B cell (primary cell): ENCODE results near the gene MR1. TPM values are rescaled to one million over a fixed set of nuclear protein-coding genes. Genes with fewer than 3 reads are reported as not detected.

Experiments
- ATAC-seq: fragments of 200-7000 bp; cut with Tn5 transposase; one replicate; pipeline ENCODE4 v1.10.0; 2021; ENCODE audit warnings: low read depth, mild to moderate bottlenecking, moderate number of reproducible peaks, moderate library complexity
- CTCF ChIA-PET: fragments of 350-600 bp; sonication (Branson Sonifier 250); formaldehyde crosslinking; loops from one replicate; lab custom pipeline; 2021; ENCODE audit warnings: antibody characterized with exemption, inconsistent platforms; lab: Charles Lee
- POLR2A ChIA-PET: fragments of 350-600 bp; sonication (Branson Sonifier 250); formaldehyde crosslinking; loops from one replicate; lab custom pipeline; 2021; ENCODE audit warnings: antibody characterized with exemption; lab: Charles Lee
- DNase-seq: peaks from one replicate; pipeline ENCODE4 v3.0.0; 2013
- H2AFZ ChIP-seq: 2 replicates; pipeline ENCODE4 v1.6.1; 2012; ENCODE audit warnings: mild to moderate bottlenecking, low read depth, low read length; ENCODE audit not compliant: insufficient read depth, poor library complexity, severe bottlenecking
- H3K27ac ChIP-seq, 2 donors: 1 replicate in 1 of 2; 2 replicates in 1 of 2; pipeline ENCODE4 v1.5.1; 2012 to 2013; ENCODE audit warnings: low read length in 2 of 2, mild to moderate bottlenecking in 2 of 2, moderate library complexity in 1 of 2
- H3K27me3 ChIP-seq, 4 experiments: fragments of 200-600 bp in 1 of 4; sonication (generic) in 1 of 4; replicated peaks in 1 of 4; 1 replicate in 2 of 4; 2 replicates in 2 of 4; pipeline versions ENCODE4 v1.6.1 to v1.7.0; 2013 to 2016; ENCODE audit warnings: low read length in 3 of 4, mild to moderate bottlenecking in 2 of 4, mixed read lengths in 1 of 4, moderate library complexity in 1 of 4; ENCODE audit not compliant: insufficient read depth in 4 of 4, control insufficient read depth in 3 of 4; ENCODE audit errors: control extremely low read depth in 1 of 4
- H3K36me3 ChIP-seq, 2 experiments: replicated peaks in 1 of 2; 1 replicate in 1 of 2; 2 replicates in 1 of 2; pipeline versions ENCODE4 v1.6.1 to v1.7.1; 2013; ENCODE audit warnings: low read length in 1 of 2; ENCODE audit not compliant: insufficient read depth in 2 of 2, control insufficient read depth in 1 of 2; ENCODE audit errors: control extremely low read depth in 1 of 2, extremely low read depth in 1 of 2
- H3K4me1 ChIP-seq, 2 donors: fragments of 200-600 bp in 1 of 2; sonication (generic) in 1 of 2; 1 replicate in 1 of 2; 2 replicates in 1 of 2; pipeline versions ENCODE4 v1.5.1 to v1.6.1; 2013 to 2017; ENCODE audit warnings: low read length in 2 of 2; ENCODE audit not compliant: control insufficient read depth in 2 of 2, insufficient read depth in 2 of 2
- H3K4me2 ChIP-seq: replicated peaks from 2 replicates; pipeline ENCODE3; 2012; ENCODE audit warnings: mild to moderate bottlenecking, low read depth, low read length; ENCODE audit not compliant: poor library complexity, severe bottlenecking
- H3K4me3 ChIP-seq, 5 experiments: fragments of 200-600 bp in 1 of 5; sonication (generic) in 1 of 5; 1 replicate in 3 of 5; 2 replicates in 2 of 5; pipeline versions ENCODE4 v1.5.1 to v1.7.0; 2011 to 2016; ENCODE audit warnings: low read length in 4 of 5, mild to moderate bottlenecking in 4 of 5, low read depth in 2 of 5, control low read depth in 1 of 5, moderate library complexity in 1 of 5; ENCODE audit not compliant: insufficient read depth in 1 of 5; ENCODE audit errors: control extremely low read depth in 1 of 5, extremely low read depth in 1 of 5
- H3K79me2 ChIP-seq: fragments of 200-600 bp; sonication (generic); one replicate; pipeline ENCODE4 v1.6.0; 2016; ENCODE audit warnings: low read length; ENCODE audit not compliant: control insufficient read depth, insufficient read depth
- H3K9ac ChIP-seq: fragments of 200-600 bp; sonication (generic); 2 replicates; pipeline ENCODE4 v1.6.1; 2017; ENCODE audit warnings: mild to moderate bottlenecking, low read length, moderate library complexity
- H3K9me3 ChIP-seq, 3 donors: one replicate each; pipeline versions ENCODE4 v1.6.1 to v1.7.1; 2013; ENCODE audit warnings: low read length in 2 of 3; ENCODE audit not compliant: control insufficient read depth in 2 of 3, insufficient read depth in 1 of 3; ENCODE audit errors: control extremely low read depth in 1 of 3
- H4K20me1 ChIP-seq: 2 replicates; pipeline ENCODE4 v1.6.0; 2012; ENCODE audit warnings: mild to moderate bottlenecking, low read length; ENCODE audit not compliant: insufficient read depth, control insufficient read depth, poor library complexity, severe bottlenecking
- H3K27ac Mint-ChIP-seq: one replicate; pipeline ENCODE4 v1.8.0; 2021; ENCODE audit warnings: mixed read lengths
- H3K27me3 Mint-ChIP-seq: one replicate; pipeline ENCODE4 v1.8.0; 2021; ENCODE audit warnings: mixed read lengths
- H3K4me1 Mint-ChIP-seq: one replicate; pipeline ENCODE4 v1.8.0; 2021; ENCODE audit warnings: mixed read lengths
- H3K4me3 Mint-ChIP-seq: one replicate; pipeline ENCODE4 v1.8.0; 2021; ENCODE audit warnings: mixed read lengths
- H3K9me3 Mint-ChIP-seq: one replicate; pipeline ENCODE4 v1.8.0; 2022; ENCODE audit warnings: mixed read lengths; ENCODE audit not compliant: insufficient read depth
- EZH2 ChIP-seq: IDR thresholded peaks from 2 replicates; pipeline ENCODE4 v1.6.1; 2012; ENCODE audit warnings: borderline replicate concordance, low read depth, mild to moderate bottlenecking, moderate library complexity, low read length; ENCODE audit not compliant: insufficient read depth, poor library complexity, severe bottlenecking
- WGBS: methylation state at CpG from one replicate; pipeline ENCODE4 v1.1.5; 2013; ENCODE audit warnings: missing lambda C conversion rate; ENCODE audit not compliant: insufficient coverage; 5-methylcytosine and 5-hydroxymethylcytosine counted together
- intact Hi-C: fragments of 100-400 bp; cut with micrococcal nuclease; formaldehyde crosslinking; loops from one replicate; pipeline ENCODE4 v1.10.0; 2022
- polyA plus RNA-seq: library from polyadenylated mRNA; depleted of rRNA; stranded (reverse); fragments of >200 nt; gene quantifications from 2 replicates; pipeline ENCODE4 v1.2.3, GENCODE V29; 2012
- total RNA-seq, 2 donors: library from RNA; stranded (reverse); fragments of 120-200 nt in 1 of 2; gene quantifications; 1 replicate in 1 of 2; 2 replicates in 1 of 2; pipeline versions ENCODE4 v1.2.3 to v1.2.4, GENCODE V29; 2013 to 2022
- TF ChIP-seq, protein P1 (sequence below): fragments of 200-600 bp; IDR thresholded peaks from one replicate; pipeline ENCODE4 v1.8.0; 2022; ENCODE audit warnings: antibody characterized with exemption, mild to moderate bottlenecking

Gene MR1
- total and polyA plus RNA-seq, 2 donors (not counting 1 experiment from before 2014, with no cell fraction given), result 9.5 to 28.2 TPM

DNA sequence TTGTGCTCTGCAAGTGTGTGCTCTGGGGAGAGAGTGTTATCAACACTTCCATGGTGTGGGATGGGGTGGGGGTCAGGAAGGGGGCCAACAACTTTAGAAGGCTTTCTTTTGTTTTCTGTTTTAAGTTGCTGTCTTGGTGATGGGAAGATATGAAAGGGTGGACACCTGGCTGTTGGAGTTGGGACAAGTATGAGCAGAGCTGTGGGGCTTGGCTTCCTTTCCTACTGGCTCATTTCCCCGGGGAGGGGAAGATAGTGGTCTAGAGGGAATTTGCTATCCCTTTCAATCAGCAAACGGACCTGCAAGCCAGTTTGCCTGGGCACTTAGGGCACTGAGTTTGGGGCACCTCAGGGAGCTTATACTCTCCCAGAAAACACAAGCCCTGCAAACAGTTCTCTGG lies 73.9 kb downstream of the MR1 start:
- intact Hi-C loops, result loop anchor here (10.0 kb wide), 1 partner anchor 1153 kb away; the partner anchor contains the start of gene CEP350
- Histone ChIP-seq H3K4me2 (no peak overlapping the region), H3K27me3 (no peaks in the 10 kb centered on the region), H2AFZ (no peak overlapping the region), H3K9me3 (no peaks in the 10 kb centered on the region), H3K79me2 (no peaks in the 10 kb centered on the region), H3K9ac (no peak overlapping the region), H3K4me1 (peaks cover 28 to 34% of the 10 kb centered on the region in 2 donors), H3K36me3 (no peaks in the 10 kb centered on the region), H3K4me3 (no peak overlapping the region), H3K27ac (no peak overlapping the region), H4K20me1 (no peaks in the 10 kb centered on the region)
- WGBS, result no CpG with 5 or more reads among the region's 2 CpGs
- no peak for ATAC-seq
- Mint-ChIP-seq H3K9me3 (no peaks in the 10 kb centered on the region), H3K27ac (no peak overlapping the region), H3K27me3 (no peaks in the 10 kb centered on the region), H3K4me3 (no peak overlapping the region), H3K4me1 (peaks cover 49% of the 10 kb centered on the region)
- POLR2A ChIA-PET, result interaction anchor here (1.0 to 6.8 kb wide), 4 partner anchors 16 to 24 kb away, joined by 3 to 98 read pairs (median 3); partner anchors contain the start of gene IER5
- no peak for TF ChIP-seq EZH2
- TF ChIP-seq, protein P1, sequence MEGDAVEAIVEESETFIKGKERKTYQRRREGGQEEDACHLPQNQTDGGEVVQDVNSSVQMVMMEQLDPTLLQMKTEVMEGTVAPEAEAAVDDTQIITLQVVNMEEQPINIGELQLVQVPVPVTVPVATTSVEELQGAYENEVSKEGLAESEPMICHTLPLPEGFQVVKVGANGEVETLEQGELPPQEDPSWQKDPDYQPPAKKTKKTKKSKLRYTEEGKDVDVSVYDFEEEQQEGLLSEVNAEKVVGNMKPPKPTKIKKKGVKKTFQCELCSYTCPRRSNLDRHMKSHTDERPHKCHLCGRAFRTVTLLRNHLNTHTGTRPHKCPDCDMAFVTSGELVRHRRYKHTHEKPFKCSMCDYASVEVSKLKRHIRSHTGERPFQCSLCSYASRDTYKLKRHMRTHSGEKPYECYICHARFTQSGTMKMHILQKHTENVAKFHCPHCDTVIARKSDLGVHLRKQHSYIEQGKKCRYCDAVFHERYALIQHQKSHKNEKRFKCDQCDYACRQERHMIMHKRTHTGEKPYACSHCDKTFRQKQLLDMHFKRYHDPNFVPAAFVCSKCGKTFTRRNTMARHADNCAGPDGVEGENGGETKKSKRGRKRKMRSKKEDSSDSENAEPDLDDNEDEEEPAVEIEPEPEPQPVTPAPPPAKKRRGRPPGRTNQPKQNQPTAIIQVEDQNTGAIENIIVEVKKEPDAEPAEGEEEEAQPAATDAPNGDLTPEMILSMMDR, result no peak
- no peak for DNase-seq
- CTCF ChIA-PET, result interaction anchor here (1.0 to 6.8 kb wide), 4 partner anchors 11 to 35 kb away, joined by 3 to 141 read pairs (median 64); partner anchors contain the start of gene IER5

DNA sequence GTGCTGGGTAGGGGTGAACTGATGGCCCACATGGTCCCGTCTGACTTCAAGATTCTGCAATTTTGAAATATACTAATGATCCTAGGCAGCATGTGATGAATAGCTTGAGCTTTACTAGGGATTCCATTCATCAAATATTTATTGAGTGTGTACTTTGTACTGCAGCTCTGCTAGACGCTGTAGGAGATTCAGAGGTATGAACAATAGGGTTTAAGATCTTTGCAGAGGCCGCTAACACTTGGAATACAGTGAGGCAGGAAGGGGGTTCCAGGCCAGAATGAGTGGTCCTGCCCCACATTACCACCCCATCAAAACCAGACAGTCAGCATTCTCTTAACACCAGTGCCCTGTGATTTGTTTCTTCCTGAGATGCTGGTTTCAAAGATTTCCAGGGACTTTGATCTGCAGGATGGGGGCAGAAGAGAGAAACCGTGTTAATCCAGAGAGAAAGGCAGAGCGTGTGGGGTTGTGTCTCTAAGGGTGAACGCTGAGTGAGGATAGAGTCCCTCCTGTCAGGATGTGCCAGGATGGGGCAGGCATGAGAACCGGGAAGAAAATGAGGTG lies 74.6 kb downstream of the MR1 start:
- Histone ChIP-seq H4K20me1 (no peaks in the 10 kb centered on the region), H3K9ac (no peak overlapping the region), H3K9me3 (no peaks in the 10 kb centered on the region), H2AFZ (no peak overlapping the region), H3K4me1 (peaks cover 35 to 41% of the 10 kb centered on the region in 2 donors), H3K4me3 (no peak overlapping the region), H3K79me2 (no peaks in the 10 kb centered on the region), H3K27ac (no peak overlapping the region), H3K36me3 (no peaks in the 10 kb centered on the region), H3K27me3 (no peaks in the 10 kb centered on the region), H3K4me2 (no peak overlapping the region)
- no peaks in the 10 kb centered on the region for H3K27me3 Mint-ChIP-seq
- DNase-seq, result no peak
- no peak overlapping the region for H3K4me3 Mint-ChIP-seq
- no peak for ATAC-seq
- intact Hi-C loops, result loop anchor here (10.0 kb wide), 1 partner anchor 1154 kb away; the partner anchor contains the start of gene CEP350
- CTCF ChIA-PET, result interaction anchor here (1.0 to 6.8 kb wide), 3 partner anchors 10 to 34 kb away, joined by 4 to 141 read pairs (median 125); partner anchors contain the start of gene IER5
- 90% methylated on average over 4 of the region's 7 CpGs for WGBS
- no peaks in the 10 kb centered on the region for H3K9me3 Mint-ChIP-seq
- TF ChIP-seq, protein P1, result no peak
- TF ChIP-seq EZH2, result no peak
- H3K27ac Mint-ChIP-seq, result no peak overlapping the region
- H3K4me1 Mint-ChIP-seq, result peaks cover 49% of the 10 kb centered on the region
- POLR2A ChIA-PET, result interaction anchor here (1.0 to 6.8 kb wide), 3 partner anchors 15 to 23 kb away, joined by 3 to 98 read pairs (median 3); partner anchors contain the start of gene IER5
